Liver (tissue), 3 donors: ENCODE results near the gene GRM1.

Source experiments
- CTCF ChIP-seq: fragments of 150-350 bp; IDR thresholded peaks from 2 replicates; pipeline ENCODE4 v1.5.1; 2017; ENCODE audit warnings: improper control_type of control experiment, low read depth, low read length; ENCODE audit not compliant: missing input control
- EGR1 ChIP-seq, 2 donors: IDR thresholded peaks; 2 replicates each; pipeline ENCODE4 v1.6.1; 2016 to 2018; ENCODE audit warnings: antibody characterized with exemption in 2 of 2, low read depth in 2 of 2
- FOXA2 ChIP-seq: IDR thresholded peaks from 2 replicates; pipeline ENCODE4 v1.6.1; 2016; ENCODE audit warnings: antibody characterized with exemption
- HNF4A ChIP-seq, 2 donors: conservative IDR thresholded peaks; 2 replicates each; pipeline ENCODE4 v1.6.1; 2016; ENCODE audit warnings: antibody characterized with exemption in 2 of 2, mild to moderate bottlenecking in 2 of 2
- MAX ChIP-seq: IDR thresholded peaks from 2 replicates; pipeline ENCODE4 v1.6.1; 2016; ENCODE audit warnings: antibody characterized with exemption
- TAF1 ChIP-seq: conservative IDR thresholded peaks from 2 replicates; pipeline ENCODE4 v1.6.1; 2016; ENCODE audit warnings: antibody characterized with exemption, mild to moderate bottlenecking
- donor health status: healthy.
- donor health status: healthy.

GRCh38 chr6:146111881-146112450, 83.1 kb downstream of the GRM1 start:
- TF ChIP-seq CTCF = no peak
- no peak for TF ChIP-seq EGR1 (IDR thresholded peaks at IDR 0.05; ENCODE audit: low read depth in 2 of 2)
- TF ChIP-seq TAF1 = no peak
- TF ChIP-seq MAX = no peak
- no peak for TF ChIP-seq HNF4A (conservative IDR thresholded peaks at IDR 0.05)
- no peak for TF ChIP-seq FOXA2
